Gastrocnemius medialis (tissue), 4 donors: ENCODE results near the gene CALR. TPM values are rescaled to one million over a fixed set of nuclear protein-coding genes. Genes with fewer than 3 reads are reported as not detected.
"Not testable (repeated sequence)": the region's sequence is repeated elsewhere in the genome, so short reads cannot be mapped to it uniquely, and the experiment has no call there.

Experiments used
- ATAC-seq, 2 donors: fragments of 150-250 bp; one replicate each; pipeline ENCODE4 v1.9.1; 2016
- DNase-seq, 2 donors: peaks; one replicate each; pipeline ENCODE4 v3.0.0-alpha.2; 2019
- H3K27ac ChIP-seq, 4 donors: fragments of 200-600 bp; sonication (generic); 1 replicate in 1 of 4; 2 replicates in 3 of 4; pipeline ENCODE4 v1.5.1; 2016 to 2018; ENCODE audit warnings: mild to moderate bottlenecking in 2 of 4, moderate library complexity in 1 of 4
- H3K27me3 ChIP-seq, 3 donors: fragments of 200-600 bp; sonication (generic) in 2 of 3; 1 replicate in 1 of 3; 2 replicates in 2 of 3; pipeline versions ENCODE4 v1.5.1 to v1.6.0; 2016 to 2019; ENCODE audit warnings: mild to moderate bottlenecking in 1 of 3, moderate library complexity in 1 of 3
- H3K36me3 ChIP-seq, 2 donors: fragments of 200-600 bp; sonication (generic) in 1 of 2; one replicate each; pipeline ENCODE4 v1.5.1; 2017 to 2018
- H3K4me1 ChIP-seq, 2 donors: fragments of 200-600 bp; sonication (generic) in 1 of 2; one replicate each; pipeline ENCODE4 v1.5.1; 2016 to 2017; ENCODE audit warnings: mild to moderate bottlenecking in 2 of 2
- H3K4me3 ChIP-seq, 4 donors: fragments of 200-600 bp; sonication (generic) in 3 of 4; 1 replicate in 1 of 4; 2 replicates in 3 of 4; pipeline ENCODE4 v1.5.1; 2016 to 2019; ENCODE audit warnings: mild to moderate bottlenecking in 2 of 4
- H3K9me3 ChIP-seq, 3 donors: fragments of 200-600 bp; sonication (generic) in 2 of 3; 1 replicate in 1 of 3; 2 replicates in 2 of 3; pipeline ENCODE4 v1.5.1; 2016 to 2019
- POLR2A ChIP-seq, 2 donors: fragments of 450-650 bp; IDR thresholded peaks; one replicate each; pipeline ENCODE4 v1.6.1; 2017; ENCODE audit warnings: antibody characterized with exemption in 2 of 2, mild to moderate bottlenecking in 2 of 2, moderate library complexity in 2 of 2
- in situ Hi-C, 4 donors: fragments of 200-750 bp; cut with MboI; loops; one replicate each; pipeline versions ENCODE4 v1.15.0 to v1.8.0; 2017; ENCODE audit warnings: low sequenced_read_pairs in 4 of 4
- intact Hi-C: fragments of 100-400 bp; cut with DNase I; formaldehyde crosslinking; loops from one replicate; pipeline ENCODE4 v1.15.1; 2023; ENCODE audit warnings: low total_unique reads
- total RNA-seq, 4 donors: library from RNA; depleted of rRNA; stranded (reverse); fragments of >200 nt; gene quantifications; one replicate each; pipeline versions ENCODE4 v1.1.0 to v1.2.3, GENCODE V29; 2016
- TF ChIP-seq, protein P1 (sequence below), 5 experiments: fragments of 450-650 bp in 3 of 5; fragments of 200-600 bp in 2 of 5; sonication (generic) in 2 of 5; IDR thresholded peaks in 4 of 5; conservative IDR thresholded peaks in 1 of 5; 1 replicate in 4 of 5; 2 replicates in 1 of 5; pipeline ENCODE4 v1.5.1; 2016 to 2019; ENCODE audit warnings: antibody characterized with exemption in 5 of 5, mild to moderate bottlenecking in 3 of 5, moderate library complexity in 3 of 5

The CALR gene
- total RNA-seq, 4 donors from 2014 or later: 110 to 195 (median 135) TPM

DNA sequence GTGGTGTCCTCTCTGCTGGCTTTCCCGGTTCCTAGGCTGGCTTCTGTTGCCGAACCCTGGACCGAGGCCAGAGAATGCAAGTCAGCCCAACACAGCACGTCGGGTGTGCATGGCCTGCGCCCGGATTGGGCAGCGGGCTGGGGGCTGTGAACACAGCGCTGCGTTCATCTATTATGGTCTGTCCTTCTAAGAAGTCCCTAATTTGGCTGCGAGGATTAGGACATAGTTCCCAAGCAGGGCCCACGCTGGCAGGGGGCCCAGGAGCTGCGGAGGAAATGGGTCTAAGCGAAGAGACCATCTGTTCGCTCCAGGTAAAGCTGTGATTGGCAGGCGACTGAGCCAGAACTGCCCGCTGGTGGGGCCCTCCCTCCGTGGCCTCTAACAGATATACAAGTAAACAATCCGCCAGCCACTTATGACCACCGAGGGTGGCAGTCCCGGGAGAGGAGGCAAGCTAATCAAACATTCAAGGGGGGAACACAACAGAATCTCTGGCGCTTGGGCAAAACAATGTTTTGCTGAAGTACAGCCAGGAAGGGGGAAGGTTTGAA lies 25.3 kb upstream of the CALR start:
- Histone ChIP-seq H3K36me3 (no peaks in the 10 kb centered on the region), H3K27ac (peak overlapping the region; percentile 34 to 71 (median 66)), H3K4me1 (peaks cover 12 to 14% of the 10 kb centered on the region in 2 donors), H3K9me3 (no peaks in the 10 kb centered on the region), H3K27me3 (no peaks in the 10 kb centered on the region), H3K4me3 (peak overlapping the region; percentile 18 to 47 (median 40))
- ATAC-seq (peak; percentile 52 to 75), DNase-seq (peak in 1 of 2 donors; percentile 60)
- TF ChIP-seq POLR2A (IDR thresholded peaks at IDR 0.05): no peak
- TF ChIP-seq, protein P1, sequence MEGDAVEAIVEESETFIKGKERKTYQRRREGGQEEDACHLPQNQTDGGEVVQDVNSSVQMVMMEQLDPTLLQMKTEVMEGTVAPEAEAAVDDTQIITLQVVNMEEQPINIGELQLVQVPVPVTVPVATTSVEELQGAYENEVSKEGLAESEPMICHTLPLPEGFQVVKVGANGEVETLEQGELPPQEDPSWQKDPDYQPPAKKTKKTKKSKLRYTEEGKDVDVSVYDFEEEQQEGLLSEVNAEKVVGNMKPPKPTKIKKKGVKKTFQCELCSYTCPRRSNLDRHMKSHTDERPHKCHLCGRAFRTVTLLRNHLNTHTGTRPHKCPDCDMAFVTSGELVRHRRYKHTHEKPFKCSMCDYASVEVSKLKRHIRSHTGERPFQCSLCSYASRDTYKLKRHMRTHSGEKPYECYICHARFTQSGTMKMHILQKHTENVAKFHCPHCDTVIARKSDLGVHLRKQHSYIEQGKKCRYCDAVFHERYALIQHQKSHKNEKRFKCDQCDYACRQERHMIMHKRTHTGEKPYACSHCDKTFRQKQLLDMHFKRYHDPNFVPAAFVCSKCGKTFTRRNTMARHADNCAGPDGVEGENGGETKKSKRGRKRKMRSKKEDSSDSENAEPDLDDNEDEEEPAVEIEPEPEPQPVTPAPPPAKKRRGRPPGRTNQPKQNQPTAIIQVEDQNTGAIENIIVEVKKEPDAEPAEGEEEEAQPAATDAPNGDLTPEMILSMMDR (IDR thresholded peaks at IDR 0.05 in 4 of 5, conservative IDR thresholded peaks at IDR 0.05 in 1 of 5): no peak
- in situ Hi-C loops: no loop called here
- intact Hi-C loops: no loop called here

DNA sequence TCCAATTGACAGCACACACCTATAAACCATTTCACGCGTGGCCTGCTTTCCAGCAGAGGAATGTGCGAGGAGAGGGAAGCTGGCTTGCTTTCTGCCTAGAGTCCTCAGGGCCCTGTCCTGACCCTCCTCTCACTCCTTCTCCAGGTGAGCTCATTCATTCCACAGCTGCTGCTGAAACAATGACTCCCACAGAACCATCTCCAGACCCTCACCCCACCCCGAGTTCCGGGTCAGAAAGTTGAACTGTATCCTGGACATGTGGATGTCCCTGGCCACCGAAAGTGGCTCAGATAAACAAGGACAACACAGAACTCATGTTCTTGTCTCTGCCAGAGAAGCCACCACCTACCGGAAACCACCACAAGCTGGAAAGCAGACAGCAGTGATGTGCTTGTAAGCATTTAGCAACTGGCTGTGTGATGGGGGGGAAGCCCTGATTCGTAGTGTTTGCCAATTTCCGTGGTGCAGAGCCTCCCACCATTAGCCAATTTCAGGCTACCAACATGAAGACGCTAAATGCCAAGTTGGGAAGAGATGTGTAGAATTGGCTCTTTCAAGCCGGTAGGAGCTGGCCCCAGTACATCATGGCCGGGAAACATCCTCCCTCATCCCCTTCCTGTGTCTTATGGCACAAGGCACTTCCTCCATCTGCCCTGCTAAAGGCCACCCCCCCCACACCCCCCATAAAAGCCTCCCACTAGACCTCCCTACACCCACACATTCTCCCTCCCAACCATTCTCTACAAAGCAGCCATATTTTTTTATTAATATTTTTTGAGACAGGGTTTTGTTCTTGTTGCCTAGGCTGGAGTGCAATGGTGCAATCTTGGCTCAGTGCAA lies 24.3 kb upstream of the CALR start:
- intact Hi-C loops: no loop called here
- in situ Hi-C loops: no loop called here

DNA sequence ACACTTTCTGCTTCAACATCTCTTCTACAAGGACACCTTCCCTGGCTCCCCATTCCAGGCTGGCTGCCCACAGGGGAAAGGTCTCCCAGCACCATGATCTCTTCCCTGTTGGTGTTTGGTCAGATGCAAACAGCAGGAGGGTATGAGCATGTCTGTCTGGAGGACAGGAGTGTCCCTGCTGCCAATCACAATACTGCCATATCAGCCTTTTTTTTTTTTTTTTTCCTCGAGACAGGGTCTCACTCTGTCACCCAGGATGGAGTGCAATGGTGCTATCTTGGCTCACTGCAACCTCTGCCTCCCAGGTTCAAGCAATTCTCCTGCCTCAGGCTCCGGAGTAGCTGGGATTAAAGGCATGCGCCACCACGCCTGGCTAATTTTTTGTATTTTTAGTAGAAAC lies 22.5 kb upstream of the CALR start:
- DNase-seq, H3K9me3 ChIP-seq, H3K4me3 ChIP-seq, H3K27me3 ChIP-seq, in situ Hi-C loops, H3K27ac ChIP-seq, ATAC-seq, H3K36me3 ChIP-seq, intact Hi-C loops: not testable (repeated sequence)
- H3K4me1 ChIP-seq: peaks cover 16 to 18% of the 10 kb centered on the region in 2 donors

More for the DNA sequence above, 24.3 kb upstream of the CALR start:
- Histone ChIP-seq H3K27me3 (no peaks in the 10 kb centered on the region), H3K9me3 (no peaks in the 10 kb centered on the region), H3K4me3 (no peak overlapping the region), H3K36me3 (no peaks in the 10 kb centered on the region), H3K27ac (peak overlapping the region in 3 of 4 donors; percentile 66 to 71 (median 67)), H3K4me1 (peaks cover 16 to 18% of the 10 kb centered on the region in 2 donors)
- TF ChIP-seq, protein P1 (IDR thresholded peaks at IDR 0.05 in 4 of 5, conservative IDR thresholded peaks at IDR 0.05 in 1 of 5): no peak
- no peak for TF ChIP-seq POLR2A (IDR thresholded peaks at IDR 0.05)
- peak in 1 of 2 donors; percentile 48 for ATAC-seq
- DNase-seq: peak in 1 of 2 donors; percentile 28

DNA sequence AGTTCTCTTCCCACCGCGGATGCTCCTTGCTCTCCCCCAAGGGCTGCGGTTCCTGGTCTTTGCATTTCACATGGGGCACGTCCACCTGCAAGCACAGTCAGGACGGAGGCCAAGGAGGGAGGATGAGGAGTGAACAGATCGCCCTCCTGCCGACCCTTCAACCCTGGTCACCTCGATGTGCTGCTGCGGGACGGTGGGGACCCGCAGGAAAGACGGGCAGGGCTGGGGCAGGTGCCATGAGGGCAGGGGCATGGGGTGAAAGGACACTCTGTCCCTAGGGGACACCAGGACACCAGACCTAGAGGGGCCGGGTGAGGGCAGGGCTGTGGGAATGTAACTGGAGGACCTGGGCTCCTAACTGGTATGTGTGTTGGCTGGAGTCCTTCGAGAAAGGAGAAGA lies 20.2 kb upstream of the CALR start:
- Histone ChIP-seq H3K36me3 (peaks cover 0 to 12% of the 10 kb centered on the region in 2 donors), H3K27ac (no peak overlapping the region), H3K4me1 (peaks cover 6 to 9% of the 10 kb centered on the region in 2 donors), H3K9me3 (no peaks in the 10 kb centered on the region), H3K27me3 (no peaks in the 10 kb centered on the region), H3K4me3 (no peak overlapping the region)
- no peak for DNase-seq
- in situ Hi-C loops (no loop called here), intact Hi-C loops (loop anchor here (2.0 kb wide), 1 partner anchor 15 kb away; the partner anchor contains the start of gene FARSA)
- no peak for ATAC-seq
- TF ChIP-seq, protein P1 (IDR thresholded peaks at IDR 0.05 in 4 of 5, conservative IDR thresholded peaks at IDR 0.05 in 1 of 5): no peak
- no peak for TF ChIP-seq POLR2A (IDR thresholded peaks at IDR 0.05)

DNA sequence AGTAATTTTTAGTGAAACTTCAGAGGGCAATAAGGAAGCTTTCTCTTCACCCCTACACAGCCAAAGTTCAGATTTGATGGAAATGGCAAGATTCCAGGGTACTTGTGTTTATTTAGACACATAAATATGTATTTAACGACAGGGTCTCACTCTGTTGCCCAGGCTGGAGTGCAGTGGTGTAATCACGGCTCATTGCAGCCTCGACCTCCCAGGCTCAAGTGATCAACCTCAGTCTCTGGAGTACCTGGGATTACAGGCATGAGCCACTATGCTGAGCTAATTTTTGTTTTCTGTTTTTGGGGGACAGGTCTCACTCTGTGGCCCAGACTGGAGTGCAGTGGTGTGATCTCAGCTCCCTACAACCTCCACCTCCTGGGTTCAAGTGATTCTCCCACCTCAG lies 17.4 kb upstream of the CALR start:
- Histone ChIP-seq H3K4me3 (no peak overlapping the region), H3K9me3 (no peaks in the 10 kb centered on the region), H3K4me1 (peaks cover 4% of the 10 kb centered on the region in 2 donors), H3K27ac (no peak overlapping the region), H3K27me3 (no peaks in the 10 kb centered on the region), H3K36me3 (peaks cover 0 to 40% of the 10 kb centered on the region in 2 donors)
- DNase-seq (no peak), ATAC-seq (no peak)
- TF ChIP-seq, protein P1 (IDR thresholded peaks at IDR 0.05 in 4 of 5, conservative IDR thresholded peaks at IDR 0.05 in 1 of 5): no peak
- TF ChIP-seq POLR2A (IDR thresholded peaks at IDR 0.05): no peak
- intact Hi-C loops (no loop called here), in situ Hi-C loops (no loop called here)
